ENCODE measurements around the gene SETBP1.

SETBP1 gene

GRCh38 chr18:44901283-44901682 lies 220.6 kb downstream of the SETBP1 start:
- DNase-seq (ENCODE audit: low read depth): no peak

- DNase-seq (ENCODE audit: low read depth): no peak
Measured at GRCh38 chr18:44903327-44903726, 222.6 kb downstream of the SETBP1 start.

DNA sequence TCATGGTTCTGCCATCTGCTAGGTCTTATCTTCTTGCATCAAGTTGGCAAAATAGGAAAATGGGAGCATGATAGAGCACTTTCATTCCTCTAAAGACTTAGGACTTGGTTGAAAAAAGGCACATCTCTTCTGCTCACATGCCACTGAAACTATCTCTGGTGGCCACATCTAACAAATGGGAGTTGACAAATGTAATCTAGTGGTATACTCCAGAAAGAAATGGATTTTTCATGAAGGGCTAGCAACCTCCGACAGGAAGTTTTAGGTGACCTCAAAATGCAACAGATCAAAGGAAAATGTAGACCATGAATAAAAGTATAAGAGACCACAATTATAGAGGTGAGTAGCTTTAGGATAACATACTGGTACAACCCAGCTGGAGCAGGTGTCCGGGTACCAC lies 224.1 kb downstream of the SETBP1 start:
- DNase-seq (ENCODE audit: low read depth): no peak

DNA sequence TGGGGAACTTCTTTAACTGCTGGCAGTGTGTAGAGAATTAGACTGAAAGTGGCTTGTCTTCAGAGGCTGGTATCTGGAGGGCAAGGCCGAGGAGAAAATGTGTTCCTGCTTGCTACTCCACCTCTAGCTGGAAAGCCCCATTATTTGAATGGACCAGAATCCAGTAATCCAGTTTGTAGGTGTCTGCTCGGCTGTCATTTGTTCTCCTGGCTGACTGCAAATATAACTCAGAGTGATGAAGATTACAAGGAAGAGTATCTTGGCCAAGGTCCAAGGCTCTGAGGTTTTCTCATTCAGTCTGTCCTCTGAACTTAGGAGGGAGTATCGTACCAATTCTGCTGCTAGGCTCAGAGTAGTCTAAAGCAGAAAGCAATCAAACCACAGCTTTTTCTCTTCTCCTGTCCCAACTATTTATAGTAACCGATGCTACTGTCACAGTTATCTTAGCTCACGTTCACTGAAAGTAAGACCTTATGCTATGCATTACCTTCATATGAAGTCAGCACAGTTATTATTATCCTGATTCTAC lies 228.6 kb downstream of the SETBP1 start:
- no peak for DNase-seq (ENCODE audit: low read depth)

- DNase-seq (ENCODE audit: low read depth): no peak
Measured at GRCh38 chr18:44911260-44911659, 230.6 kb downstream of the SETBP1 start.

- no peak for DNase-seq (ENCODE audit: low read depth)
Measured at GRCh38 chr18:44911773-44912172, 231.1 kb downstream of the SETBP1 start.

DNA sequence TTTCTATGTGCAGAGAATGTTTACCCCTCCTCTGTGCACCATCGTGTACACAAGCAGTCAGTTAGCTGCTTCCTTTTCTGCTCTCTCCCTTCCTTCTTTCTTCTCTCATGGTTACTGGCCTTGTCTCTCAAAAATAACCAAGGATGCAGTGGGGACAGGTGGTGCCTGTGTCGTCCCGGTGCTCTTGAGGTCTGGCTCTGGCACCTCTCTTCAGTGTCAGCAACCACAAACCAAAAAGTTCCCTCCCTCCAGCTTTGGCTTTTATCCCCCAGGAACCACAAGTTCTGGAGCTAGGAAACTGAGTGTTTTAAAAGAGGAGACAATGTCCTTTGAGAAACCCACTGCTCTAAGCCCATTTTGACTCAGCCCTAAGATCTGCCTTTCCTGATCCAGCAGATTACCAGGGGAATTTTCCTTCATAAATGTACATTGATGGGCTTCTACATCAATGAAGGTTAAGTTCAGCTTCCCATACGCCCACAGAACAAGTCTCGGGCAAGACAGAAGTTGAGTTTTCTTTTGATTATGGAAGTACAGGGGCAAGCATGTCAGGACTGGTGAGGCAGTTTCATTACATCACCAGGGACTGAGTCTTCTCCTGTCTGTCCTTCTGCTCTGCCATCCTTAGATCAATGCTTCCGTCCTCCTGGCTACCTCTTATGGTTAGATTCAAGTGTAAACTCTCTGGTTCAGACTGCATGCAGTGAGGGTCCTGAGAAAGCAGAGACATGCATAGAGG lies 232.2 kb downstream of the SETBP1 start:
- DNase-seq (ENCODE audit: low read depth): no peak

DNA sequence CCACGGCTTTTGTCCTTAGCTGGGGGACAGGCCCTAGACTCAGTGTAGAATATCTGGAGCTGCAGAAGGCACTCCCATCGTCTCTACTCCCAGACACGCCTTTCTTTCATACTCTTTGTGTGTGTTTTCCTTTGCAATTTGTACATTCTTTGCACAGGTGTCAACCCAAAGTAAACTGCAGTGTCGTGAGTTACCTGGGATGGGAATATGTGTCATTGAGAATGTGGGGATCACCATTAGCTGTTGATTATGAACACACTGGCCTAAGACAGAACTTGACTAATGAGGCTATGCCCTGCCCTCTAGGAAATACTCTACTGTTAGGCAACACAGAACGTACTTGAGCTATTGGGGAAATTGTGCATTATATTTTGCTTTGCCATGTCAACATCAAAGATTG lies 233.3 kb downstream of the SETBP1 start:
- DNase-seq (ENCODE audit: low read depth): no peak

- DNase-seq (ENCODE audit: low read depth): no peak
Measured at GRCh38 chr18:44915213-44915612, 234.5 kb downstream of the SETBP1 start.

DNA sequence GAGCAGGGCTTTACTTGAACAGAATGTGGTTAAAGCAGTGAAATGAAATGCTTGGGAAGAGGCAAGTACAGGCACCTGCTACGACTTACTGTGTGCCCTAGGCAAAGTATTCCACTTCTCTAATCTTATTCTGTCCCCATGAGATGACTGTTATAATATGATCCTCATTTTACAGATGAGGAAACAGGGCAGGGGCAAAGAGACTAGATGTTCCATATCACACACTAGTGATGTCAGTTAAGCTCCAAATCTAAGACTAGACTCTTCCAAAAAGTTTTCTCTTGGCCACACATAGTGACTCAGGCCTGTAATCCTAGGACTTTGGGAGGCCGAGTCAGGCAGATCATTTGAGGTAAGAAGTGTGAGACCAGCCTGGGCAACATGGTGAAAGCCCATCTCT lies 235.0 kb downstream of the SETBP1 start:
- no peak for DNase-seq (ENCODE audit: low read depth)

GRCh38 chr18:44916429-44917207 lies 235.9 kb downstream of the SETBP1 start:
- DNase-seq (ENCODE audit: low read depth): no peak

DNA sequence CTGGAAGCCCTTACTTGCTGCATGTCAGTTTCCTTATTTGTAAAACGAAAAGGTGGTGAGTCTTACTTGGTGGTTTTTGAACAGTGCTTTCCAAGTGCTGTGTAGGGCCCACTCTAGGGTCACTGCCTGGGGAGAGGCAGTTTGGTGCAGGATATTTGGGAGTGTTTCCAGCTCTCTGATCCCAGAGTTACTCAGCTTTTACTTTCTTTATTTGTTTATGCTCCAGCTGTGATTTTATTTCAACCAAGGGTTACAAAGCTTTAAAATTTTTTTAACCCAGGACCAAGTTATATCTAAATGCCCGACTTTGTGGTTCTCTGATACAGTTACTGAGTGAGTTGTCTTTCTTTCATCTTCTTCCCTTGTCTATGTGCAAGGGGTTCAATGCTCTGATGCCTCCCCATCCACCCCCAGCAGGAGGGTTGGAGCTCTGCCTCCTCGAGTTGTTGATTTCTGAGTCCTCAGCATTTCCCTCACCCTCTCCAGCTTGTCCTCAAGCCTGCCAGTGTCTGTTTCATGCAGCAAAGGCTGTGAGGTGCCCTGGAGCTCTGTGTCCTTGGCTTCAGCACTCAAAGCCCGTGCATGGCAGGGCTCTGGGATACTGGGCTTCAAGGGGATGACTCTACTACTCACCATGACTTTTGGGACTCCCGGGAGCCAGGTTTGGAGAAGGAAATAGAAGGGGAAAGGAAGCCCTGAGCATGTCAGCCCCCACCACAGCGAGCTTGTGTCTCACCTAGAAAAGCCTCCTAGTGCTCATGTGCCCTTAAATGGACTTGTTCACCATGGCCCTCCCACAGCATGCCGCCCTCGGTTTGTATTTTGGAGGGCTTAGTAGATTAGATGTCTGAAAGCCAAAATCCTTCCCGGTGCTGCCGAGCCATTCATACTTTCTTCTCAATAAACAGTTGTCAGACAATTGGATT lies 236.8 kb downstream of the SETBP1 start:
- DNase-seq (ENCODE audit: low read depth): no peak

DNA sequence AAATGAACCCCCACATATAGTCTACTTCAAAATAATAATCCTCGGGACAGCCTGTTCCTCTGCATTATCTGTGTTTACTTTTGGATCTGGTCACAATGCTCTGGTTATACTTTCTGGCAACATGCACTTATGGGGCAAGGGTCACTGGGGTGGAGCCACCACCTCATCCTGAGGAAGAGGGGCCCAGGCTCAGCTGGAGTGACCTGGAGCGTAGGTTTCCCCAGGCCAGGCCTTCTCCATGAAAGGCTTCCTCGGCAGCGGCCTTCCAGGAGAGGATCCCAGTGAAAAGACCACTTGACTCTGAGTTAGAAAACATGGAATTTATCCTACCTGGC lies 237.4 kb downstream of the SETBP1 start:
- no peak for DNase-seq (ENCODE audit: low read depth)

GRCh38 chr18:44920441-44920840 lies 239.8 kb downstream of the SETBP1 start:
- DNase-seq (ENCODE audit: low read depth): no peak

DNA sequence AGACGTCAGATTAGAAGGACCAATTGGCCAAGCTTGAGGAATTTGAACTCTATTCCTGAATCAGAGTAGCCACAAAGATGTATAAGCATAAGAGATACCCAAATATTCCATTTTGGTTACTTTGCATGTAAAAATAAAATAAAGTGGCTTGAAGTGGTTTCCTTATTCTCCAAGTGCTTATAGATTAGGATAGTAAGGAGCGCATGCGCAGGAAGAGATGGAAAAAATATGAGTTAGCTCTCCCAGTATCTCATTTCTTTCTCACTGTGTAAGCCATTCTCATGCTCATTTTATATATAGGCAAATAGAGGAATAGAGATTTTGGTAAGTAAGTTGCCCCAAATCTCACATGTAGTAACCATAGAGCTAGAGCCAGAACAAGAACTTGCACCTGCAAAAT lies 241.3 kb downstream of the SETBP1 start:
- no peak for DNase-seq (ENCODE audit: low read depth)

DNA sequence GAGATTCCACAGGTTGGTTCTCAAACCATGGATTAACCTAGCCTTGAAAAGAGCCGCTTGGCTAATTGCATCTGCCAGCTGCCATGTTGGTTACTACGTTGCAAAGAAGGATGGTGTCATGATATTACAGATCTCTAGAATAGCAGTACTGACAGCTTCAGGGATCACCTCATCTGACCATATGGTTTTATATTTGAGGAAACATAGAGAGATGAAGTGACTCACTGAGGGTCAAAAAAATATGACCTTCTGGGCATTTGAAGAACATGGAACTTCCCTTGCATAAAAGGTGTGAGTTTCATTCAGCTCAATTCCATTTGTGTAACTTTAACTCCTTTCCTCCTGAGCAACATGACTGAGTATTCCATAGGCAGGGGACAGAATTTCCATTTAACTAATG lies 242.3 kb downstream of the SETBP1 start:
- DNase-seq (ENCODE audit: low read depth): no peak

GRCh38 chr18:44924785-44925499 lies 244.3 kb downstream of the SETBP1 start:
- DNase-seq (ENCODE audit: low read depth): no peak

DNA sequence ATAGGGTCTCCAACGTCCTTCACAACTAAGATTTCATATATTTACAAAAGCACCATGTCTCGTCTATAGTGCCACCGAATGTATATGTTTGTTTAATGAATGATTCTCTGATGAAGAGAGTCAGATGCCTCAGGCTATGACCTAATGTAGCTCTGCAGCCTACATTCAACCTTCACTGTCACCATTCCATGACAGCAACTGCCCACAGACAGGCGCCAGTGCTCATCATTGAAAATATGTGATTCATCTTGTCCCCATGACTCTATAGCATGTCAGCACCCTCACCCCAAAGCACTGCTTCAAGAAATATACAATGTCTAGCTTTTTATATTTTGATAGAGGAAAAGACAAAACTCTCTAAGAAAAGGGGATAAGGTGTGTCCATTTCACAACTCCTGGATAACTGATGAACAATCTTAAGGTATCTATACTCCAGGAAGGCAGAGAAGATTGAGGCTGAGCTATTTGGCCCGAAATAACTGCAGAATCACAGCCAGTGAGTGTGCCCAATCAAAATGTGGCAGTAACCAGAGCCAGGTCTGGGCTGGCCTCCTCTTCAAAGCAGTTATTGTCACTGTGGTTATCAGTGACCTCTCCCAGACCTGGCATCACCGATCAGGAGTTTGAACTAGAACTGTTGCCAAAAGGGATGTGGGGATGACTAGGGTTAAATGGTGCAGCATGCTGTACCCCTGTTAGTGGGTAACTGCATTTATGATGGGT lies 246.6 kb downstream of the SETBP1 start:
- no peak for DNase-seq (ENCODE audit: low read depth)

- DNase-seq (ENCODE audit: low read depth): no peak
Measured at GRCh38 chr18:44934901-44935300, 254.2 kb downstream of the SETBP1 start.

DNA sequence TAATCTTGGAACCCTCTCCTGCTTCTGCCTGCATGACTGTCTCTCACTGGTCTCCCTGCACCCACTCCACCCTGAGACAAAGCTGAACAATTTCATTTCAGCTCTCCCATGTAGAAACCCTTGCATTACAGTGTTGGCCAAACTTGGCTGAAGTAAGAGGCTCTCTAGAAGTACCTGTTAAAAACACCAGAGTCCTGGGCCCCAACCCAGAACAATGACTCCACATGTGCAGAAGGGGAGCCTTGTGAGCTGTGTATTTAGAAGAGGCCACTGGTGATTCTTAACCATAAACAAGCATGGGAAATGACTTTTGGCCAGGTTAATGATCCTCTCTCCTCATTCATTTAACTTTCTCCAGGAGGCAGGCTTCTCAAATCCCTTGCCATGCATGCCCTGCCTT lies 254.8 kb downstream of the SETBP1 start:
- DNase-seq (ENCODE audit: low read depth): no peak

GRCh38 chr18:44936485-44936884 lies 255.8 kb downstream of the SETBP1 start:
- DNase-seq (ENCODE audit: low read depth): no peak

Data from GM04503 (cell line).